Endothelial cell of umbilical vein (primary cell): ENCODE data around the gene MTCH2. TPM values are rescaled to one million over a fixed set of nuclear protein-coding genes. Genes with fewer than 3 reads are reported as not detected.

Experiments used
- BruUV-seq: library from RNA; stranded (reverse); fragments of 400-500 nt; replicated peaks from 2 replicates; lab custom pipeline; 2021; lab: Mats Ljungman, UMichigan
- CTCF ChIA-PET: fragments of 300-600, 350-600 bp; sonication (Branson Sonifier 250); formaldehyde crosslinking; loops from one replicate; lab custom pipeline; 2021; ENCODE audit warnings: antibody characterized with exemption, inconsistent platforms; lab: Charles Lee
- POLR2A ChIA-PET: fragments of 300-600, 350-600 bp; sonication (Branson Sonifier 250); formaldehyde crosslinking; loops from one replicate; lab custom pipeline; 2021; ENCODE audit warnings: antibody characterized with exemption, inconsistent platforms; lab: Charles Lee
- DNase-seq: peaks from one replicate; pipeline ENCODE4 v3.0.0-alpha.2; 2011; ENCODE audit warnings: low read depth, low spot score
- FAIRE-seq: peaks from 2 replicates; lab custom pipeline; 2011; peaks lifted over from hg19 to GRCh38; lab: Jason Lieb, UNC
- H2AFZ ChIP-seq: 2 replicates; pipeline ENCODE4 v1.6.0; 2012; ENCODE audit warnings: low read depth, low read length, control low read depth, inconsistent platforms
- H3K27ac ChIP-seq: 2 replicates; pipeline ENCODE4 v1.5.1; 2011; ENCODE audit warnings: low read depth, mild to moderate bottlenecking, control low read depth, low read length, moderate library complexity; ENCODE audit not compliant: insufficient read depth
- H3K27me3 ChIP-seq, 2 experiments: 2 replicates each; pipeline versions ENCODE4 v1.6.0 to v1.6.1; 2011; ENCODE audit warnings: low read length in 2 of 2, mixed read lengths in 1 of 2; ENCODE audit not compliant: control insufficient read depth in 2 of 2, insufficient read depth in 2 of 2
- H3K36me3 ChIP-seq, 2 experiments: 2 replicates in 1 of 2; 3 replicates in 1 of 2; pipeline ENCODE4 v1.5.1; 2011; ENCODE audit warnings: low read length in 2 of 2, mild to moderate bottlenecking in 1 of 2, moderate library complexity in 1 of 2; ENCODE audit not compliant: control insufficient read depth in 2 of 2, insufficient read depth in 2 of 2; ENCODE audit errors: extremely low read depth in 1 of 2
- H3K4me1 ChIP-seq: 3 replicates; pipeline ENCODE4 v1.5.1; 2011; ENCODE audit warnings: mild to moderate bottlenecking, low read length; ENCODE audit not compliant: control insufficient read depth, insufficient read depth; ENCODE audit errors: extremely low read depth
- H3K4me2 ChIP-seq: 2 replicates; pipeline ENCODE4 v1.6.1; 2011; ENCODE audit warnings: low read length, control low read depth, mixed read lengths; ENCODE audit not compliant: insufficient read depth
- H3K4me3 ChIP-seq, 3 experiments: fragments of 200-600 bp in 1 of 3; sonication (generic), shearing (Covaris generic) in 1 of 3; replicated peaks in 1 of 3; 2 replicates each; pipeline ENCODE4 v1.5.1; 2011 to 2016; ENCODE audit warnings: control low read depth in 3 of 3, low read length in 3 of 3, mild to moderate bottlenecking in 2 of 3, inconsistent platforms in 1 of 3, low read depth in 1 of 3, moderate library complexity in 1 of 3; ENCODE audit not compliant: insufficient read depth in 1 of 3
- H3K79me2 ChIP-seq: 2 replicates; pipeline ENCODE4 v1.6.0; 2012; ENCODE audit warnings: low read length, inconsistent platforms; ENCODE audit not compliant: control insufficient read depth, insufficient read depth
- H3K9ac ChIP-seq: replicated peaks from 2 replicates; pipeline ENCODE3; 2011; ENCODE audit warnings: low read length, control low read depth; ENCODE audit not compliant: insufficient read depth; ENCODE audit errors: extremely low read depth
- H3K9me1 ChIP-seq: replicated peaks from 3 replicates; pipeline ENCODE4 v1.6.0; 2011; ENCODE audit warnings: mild to moderate bottlenecking, low read length; ENCODE audit not compliant: control insufficient read depth, insufficient read depth; ENCODE audit errors: extremely low read depth
- H3K9me3 ChIP-seq: replicated peaks from 2 replicates; pipeline ENCODE4 v1.5.1; 2012; ENCODE audit warnings: low read length, inconsistent platforms; ENCODE audit not compliant: control insufficient read depth, insufficient read depth
- H4K20me1 ChIP-seq: replicated peaks from 2 replicates; pipeline ENCODE3; 2011; ENCODE audit warnings: mild to moderate bottlenecking, low read length; ENCODE audit not compliant: control insufficient read depth, insufficient read depth; ENCODE audit errors: extremely low read depth
- EZH2 ChIP-seq: IDR thresholded peaks from 2 replicates; pipeline ENCODE4 v1.6.1; 2012; ENCODE audit warnings: borderline replicate concordance, low read depth, mild to moderate bottlenecking, moderate library complexity, low read length, inconsistent platforms; ENCODE audit not compliant: severe bottlenecking
- FOS ChIP-seq: IDR thresholded peaks from 2 replicates; pipeline ENCODE4 v1.6.1; 2011; ENCODE audit warnings: mild to moderate bottlenecking, low read length, moderate library complexity, borderline replicate concordance; ENCODE audit not compliant: insufficient read depth
- GATA2 ChIP-seq: IDR thresholded peaks from 2 replicates; pipeline ENCODE4 v1.7.0; 2011; ENCODE audit warnings: low read depth, mild to moderate bottlenecking, moderate library complexity, mixed read lengths, low read length; ENCODE audit not compliant: insufficient read length, insufficient read depth
- JUN ChIP-seq: IDR thresholded peaks from 2 replicates; pipeline ENCODE4 v1.6.1; 2011; ENCODE audit warnings: borderline replicate concordance, low read depth; ENCODE audit not compliant: insufficient read length, insufficient read depth
- MYC ChIP-seq: IDR thresholded peaks from one replicate; pipeline ENCODE4 v1.6.1; 2011; ENCODE audit warnings: mild to moderate bottlenecking, low read depth, low read length
- POLR2A ChIP-seq: IDR thresholded peaks from 2 replicates; pipeline ENCODE4 v1.6.1; 2012; ENCODE audit warnings: low read depth, mild to moderate bottlenecking, control low read depth, low read length
- POLR2AphosphoS5 ChIP-seq: IDR thresholded peaks from 2 replicates; pipeline ENCODE4 v1.6.1; 2012; ENCODE audit warnings: low read depth, mild to moderate bottlenecking, control low read depth, low read length, moderate library complexity; ENCODE audit not compliant: insufficient read depth
- dilution Hi-C: fragments of 300-500 bp; cut with MboI; formaldehyde crosslinking; loops from one replicate; pipeline ENCODE4 v1.15.0; 2019; ENCODE audit warnings: low sequenced_read_pairs; ENCODE audit not compliant: extremely low pct_ligation_motif_present
- intact Hi-C: fragments of 100-400 bp; cut with micrococcal nuclease; formaldehyde crosslinking; loops from one replicate; pipeline ENCODE4 v1.10.0; 2022
- polyA plus RNA-seq, 4 experiments: library from polyadenylated mRNA; depleted of rRNA in 3 of 4; stranded (reverse) in 3 of 4; unstranded in 1 of 4; fragments of >200 nt; gene quantifications; 2 replicates each; pipeline versions ENCODE4 v1.2.1 to v1.2.3, GENCODE V29; 2011 to 2012; ENCODE audit warnings: missing spikeins in 1 of 4
- total RNA-seq: library from RNA; stranded (reverse); gene quantifications from 2 replicates; pipeline ENCODE4 v1.2.3, GENCODE V29; 2021
- TF ChIP-seq, protein P1 (sequence below), 2 donors: IDR thresholded peaks; 1 replicate in 1 of 2; 2 replicates in 1 of 2; pipeline ENCODE4 v1.5.1; 2011; ENCODE audit warnings: low read length in 2 of 2, mild to moderate bottlenecking in 2 of 2, moderate library complexity in 2 of 2, control low read depth in 1 of 2, inconsistent platforms in 1 of 2, low read depth in 1 of 2; ENCODE audit not compliant: insufficient read depth in 1 of 2; ENCODE audit errors: extremely low read depth in 1 of 2
- TF ChIP-seq, protein P2 (sequence below): IDR thresholded peaks from 2 replicates; pipeline ENCODE4 v1.6.1; 2011; ENCODE audit not compliant: insufficient read depth, insufficient read length

The MTCH2 gene
- total and polyA plus RNA-seq, 2 donors (not counting 3 experiments of a cell fraction or from before 2014, with no cell fraction given) = 138 to 144 TPM

DNA sequence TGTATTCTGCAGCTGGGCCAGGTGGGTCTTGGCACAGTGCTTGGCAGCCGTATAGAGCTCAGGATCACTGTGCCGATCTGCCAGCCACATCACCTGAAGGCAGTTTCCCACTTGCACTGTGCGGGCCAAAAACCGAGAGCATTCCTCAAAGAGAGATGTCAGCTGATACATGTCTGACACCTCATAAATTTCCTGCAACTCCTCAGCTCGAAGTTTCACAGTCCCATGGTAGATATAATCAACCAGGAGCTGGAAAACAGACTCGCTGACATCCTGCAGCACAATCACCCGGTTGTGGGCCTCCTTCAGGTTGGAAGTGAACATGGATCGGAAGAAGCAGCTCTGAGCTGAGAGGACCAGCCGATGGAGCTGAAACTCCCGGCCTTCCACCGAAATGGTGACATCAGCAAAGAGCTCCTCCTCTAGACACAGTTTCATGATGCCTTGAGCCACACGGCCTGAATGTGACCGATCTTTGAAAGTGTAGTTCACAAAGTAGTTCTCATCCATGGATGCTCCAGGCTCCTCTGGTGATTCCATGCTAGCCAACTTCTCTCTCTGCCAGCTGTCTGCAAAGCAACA, 64.8 kb downstream of the MTCH2 start:
- DNase-seq (no peak), FAIRE-seq (no peak)
- dilution Hi-C loops = no loop called here
- peaks cover 23% of the 10 kb centered on the region for H3K4me1 ChIP-seq
- H3K27ac ChIP-seq = no peak overlapping the region
- H3K4me3 ChIP-seq = peak overlapping the region in 1 of 3 experiments; percentile 77
- TF ChIP-seq JUN (no peak), POLR2A (no peak), MYC (no peak), GATA2 (no peak), EZH2 (no peak), POLR2AphosphoS5 (no peak), FOS (no peak)
- TF ChIP-seq, protein P1, sequence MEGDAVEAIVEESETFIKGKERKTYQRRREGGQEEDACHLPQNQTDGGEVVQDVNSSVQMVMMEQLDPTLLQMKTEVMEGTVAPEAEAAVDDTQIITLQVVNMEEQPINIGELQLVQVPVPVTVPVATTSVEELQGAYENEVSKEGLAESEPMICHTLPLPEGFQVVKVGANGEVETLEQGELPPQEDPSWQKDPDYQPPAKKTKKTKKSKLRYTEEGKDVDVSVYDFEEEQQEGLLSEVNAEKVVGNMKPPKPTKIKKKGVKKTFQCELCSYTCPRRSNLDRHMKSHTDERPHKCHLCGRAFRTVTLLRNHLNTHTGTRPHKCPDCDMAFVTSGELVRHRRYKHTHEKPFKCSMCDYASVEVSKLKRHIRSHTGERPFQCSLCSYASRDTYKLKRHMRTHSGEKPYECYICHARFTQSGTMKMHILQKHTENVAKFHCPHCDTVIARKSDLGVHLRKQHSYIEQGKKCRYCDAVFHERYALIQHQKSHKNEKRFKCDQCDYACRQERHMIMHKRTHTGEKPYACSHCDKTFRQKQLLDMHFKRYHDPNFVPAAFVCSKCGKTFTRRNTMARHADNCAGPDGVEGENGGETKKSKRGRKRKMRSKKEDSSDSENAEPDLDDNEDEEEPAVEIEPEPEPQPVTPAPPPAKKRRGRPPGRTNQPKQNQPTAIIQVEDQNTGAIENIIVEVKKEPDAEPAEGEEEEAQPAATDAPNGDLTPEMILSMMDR (IDR thresholded peaks at IDR 0.05; ENCODE audit: extremely low read depth in 1 of 2, insufficient read depth in 1 of 2, low read depth in 1 of 2, low read length in 2 of 2) = no peak
- TF ChIP-seq, protein P2, sequence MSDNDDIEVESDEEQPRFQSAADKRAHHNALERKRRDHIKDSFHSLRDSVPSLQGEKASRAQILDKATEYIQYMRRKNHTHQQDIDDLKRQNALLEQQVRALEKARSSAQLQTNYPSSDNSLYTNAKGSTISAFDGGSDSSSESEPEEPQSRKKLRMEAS = no peak
- no peak overlapping the region for H2AFZ ChIP-seq
- intact Hi-C loops = loop anchor here (1.0 to 5.0 kb wide), 2 partner anchors 24 to 150 kb away; partner anchors contain the start of genes CELF1 and PSMC3
- H3K9ac ChIP-seq = no peak overlapping the region
- ChIA-PET CTCF (interaction anchor here (1.1 kb wide), 1 partner anchor 13 kb away, joined by 4 read pairs; the partner anchor contains the start of gene PTPMT1), POLR2A (no interaction called here)
- peaks cover 38% of the 10 kb centered on the region for H3K79me2 ChIP-seq
- H3K9me1 ChIP-seq = no peaks in the 10 kb centered on the region
- H3K9me3 ChIP-seq = no peaks in the 10 kb centered on the region
- no peaks in the 10 kb centered on the region for H3K27me3 ChIP-seq
- peaks cover 21 to 24% of the 10 kb centered on the region in 2 experiments for H3K36me3 ChIP-seq
- peak overlapping the region; percentile 90 for H3K4me2 ChIP-seq
- H4K20me1 ChIP-seq = no peaks in the 10 kb centered on the region
- BruUV-seq = TSS peak; percentile 35
